A673 (cell line): Measurements from ENCODE around the gene TBC1D22A.

Experiments
- EZH2 ChIP-seq: fragments of 200-600 bp; sonication (generic); IDR thresholded peaks from 2 replicates; pipeline ENCODE4 v1.6.1; 2017; ENCODE audit warnings: borderline replicate concordance, low read depth, mild to moderate bottlenecking, mixed read lengths, antibody characterized with exemption, low read length; ENCODE audit not compliant: poor library complexity, severe bottlenecking
- TF ChIP-seq, protein P1 (sequence below): fragments of 300-800, 200-600 bp; sonication (generic); conservative IDR thresholded peaks from 2 replicates; pipeline ENCODE4 v1.5.1; 2017; ENCODE audit warnings: low read depth, mild to moderate bottlenecking, antibody characterized with exemption, low read length, moderate library complexity, mixed read lengths

DNA sequence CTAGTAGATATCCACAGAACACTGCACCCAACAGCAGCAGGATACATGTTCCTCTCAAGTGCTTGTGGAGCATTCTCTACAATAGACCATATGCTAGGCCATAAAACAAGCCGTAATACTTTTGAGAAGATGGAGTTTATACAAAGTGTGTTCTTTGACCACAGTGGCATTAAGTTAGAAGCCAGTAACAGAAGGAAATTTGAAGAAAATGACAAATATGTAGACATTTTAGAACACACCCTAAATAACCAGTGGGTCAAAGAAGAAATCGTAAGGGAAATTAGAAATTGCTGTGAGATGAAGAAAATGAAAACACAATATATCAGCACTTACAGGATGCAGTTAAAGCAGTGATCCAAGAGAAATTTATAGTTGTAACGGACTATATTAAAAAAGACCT is 163.4 kb downstream of the TBC1D22A start:
- TF ChIP-seq, protein P1, sequence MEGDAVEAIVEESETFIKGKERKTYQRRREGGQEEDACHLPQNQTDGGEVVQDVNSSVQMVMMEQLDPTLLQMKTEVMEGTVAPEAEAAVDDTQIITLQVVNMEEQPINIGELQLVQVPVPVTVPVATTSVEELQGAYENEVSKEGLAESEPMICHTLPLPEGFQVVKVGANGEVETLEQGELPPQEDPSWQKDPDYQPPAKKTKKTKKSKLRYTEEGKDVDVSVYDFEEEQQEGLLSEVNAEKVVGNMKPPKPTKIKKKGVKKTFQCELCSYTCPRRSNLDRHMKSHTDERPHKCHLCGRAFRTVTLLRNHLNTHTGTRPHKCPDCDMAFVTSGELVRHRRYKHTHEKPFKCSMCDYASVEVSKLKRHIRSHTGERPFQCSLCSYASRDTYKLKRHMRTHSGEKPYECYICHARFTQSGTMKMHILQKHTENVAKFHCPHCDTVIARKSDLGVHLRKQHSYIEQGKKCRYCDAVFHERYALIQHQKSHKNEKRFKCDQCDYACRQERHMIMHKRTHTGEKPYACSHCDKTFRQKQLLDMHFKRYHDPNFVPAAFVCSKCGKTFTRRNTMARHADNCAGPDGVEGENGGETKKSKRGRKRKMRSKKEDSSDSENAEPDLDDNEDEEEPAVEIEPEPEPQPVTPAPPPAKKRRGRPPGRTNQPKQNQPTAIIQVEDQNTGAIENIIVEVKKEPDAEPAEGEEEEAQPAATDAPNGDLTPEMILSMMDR, result no peak
- no peak for TF ChIP-seq EZH2
